ENCODE results near the gene PI4K2A.

PI4K2A gene

GRCh38 chr10:97640174-97640867 is at the start of gene PI4K2A:
TSS of gene PI4K2A (plus strand) at chr10:97640671. CDS start at chr10:97640743, 72 bp downstream.
- DNase-seq = peak; percentile 90

DNA sequence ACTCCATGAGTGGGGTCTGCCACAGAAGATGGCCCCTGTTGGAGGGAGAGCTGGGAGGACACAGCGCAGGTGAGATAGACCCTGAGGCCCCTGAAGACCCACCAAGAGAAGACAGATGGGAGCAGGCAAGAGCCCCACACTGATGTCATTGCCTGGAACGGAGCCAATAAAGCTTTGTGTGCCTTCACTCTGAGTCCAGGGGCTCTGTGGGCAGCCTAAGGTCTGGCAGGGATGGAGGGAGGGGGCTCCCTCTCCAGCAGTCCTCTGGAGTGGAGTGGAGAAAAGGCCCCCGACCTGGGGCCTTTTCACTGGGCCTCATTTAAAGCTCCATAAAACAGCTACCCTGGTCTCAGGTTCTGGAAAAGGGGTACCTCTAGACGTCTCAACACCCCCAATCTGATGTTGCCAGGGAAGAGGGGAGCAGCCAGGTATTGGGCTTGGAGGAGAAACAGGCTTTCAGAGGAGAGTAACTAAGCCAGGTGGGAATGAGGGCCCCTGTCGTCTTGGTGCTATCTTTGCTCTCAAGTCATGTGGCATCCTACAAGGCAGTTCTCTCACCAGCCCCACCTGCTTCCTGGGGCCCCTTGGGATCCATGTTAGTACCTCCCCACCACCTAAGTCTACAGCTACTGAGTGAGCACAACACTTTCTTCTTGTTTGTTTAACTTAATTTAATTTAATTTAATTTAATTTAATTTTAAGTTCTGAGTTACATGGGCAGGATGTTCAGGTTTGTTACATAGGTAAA is 49.5 kb upstream of the PI4K2A start:
- DNase-seq = no peak

- no peak for DNase-seq
Measured at GRCh38 chr10:97593421-97593820, 47.0 kb upstream of the PI4K2A start.

GRCh38 chr10:97596101-97597082 is 44.1 kb upstream of the PI4K2A start:
- no peak for DNase-seq

- DNase-seq = no peak
Measured at GRCh38 chr10:97597778-97598177, 42.7 kb upstream of the PI4K2A start.

GRCh38 chr10:97598407-97599271 is 41.8 kb upstream of the PI4K2A start:
- no peak for DNase-seq

DNA sequence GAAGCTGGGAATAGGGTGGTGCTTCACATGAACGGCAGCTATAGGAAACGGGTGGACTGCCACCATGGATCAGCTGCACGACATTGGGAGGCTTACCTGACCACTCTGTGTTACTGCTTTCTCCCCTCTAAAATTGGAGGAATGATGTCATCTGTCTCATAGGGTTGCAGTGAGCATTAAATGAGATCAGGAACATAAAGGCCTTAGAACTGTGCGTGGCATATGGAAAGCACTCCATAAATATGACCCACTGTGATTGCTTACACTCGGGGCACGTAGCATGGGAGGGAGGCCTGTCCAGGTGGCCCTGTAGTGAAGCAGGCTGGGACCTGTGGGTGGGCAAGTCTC is 41.2 kb upstream of the PI4K2A start:
- DNase-seq = no peak

GRCh38 chr10:97600616-97601015 is 39.9 kb upstream of the PI4K2A start:
- DNase-seq = no peak

GRCh38 chr10:97601268-97602215 is 38.9 kb upstream of the PI4K2A start:
- DNase-seq = no peak

DNA sequence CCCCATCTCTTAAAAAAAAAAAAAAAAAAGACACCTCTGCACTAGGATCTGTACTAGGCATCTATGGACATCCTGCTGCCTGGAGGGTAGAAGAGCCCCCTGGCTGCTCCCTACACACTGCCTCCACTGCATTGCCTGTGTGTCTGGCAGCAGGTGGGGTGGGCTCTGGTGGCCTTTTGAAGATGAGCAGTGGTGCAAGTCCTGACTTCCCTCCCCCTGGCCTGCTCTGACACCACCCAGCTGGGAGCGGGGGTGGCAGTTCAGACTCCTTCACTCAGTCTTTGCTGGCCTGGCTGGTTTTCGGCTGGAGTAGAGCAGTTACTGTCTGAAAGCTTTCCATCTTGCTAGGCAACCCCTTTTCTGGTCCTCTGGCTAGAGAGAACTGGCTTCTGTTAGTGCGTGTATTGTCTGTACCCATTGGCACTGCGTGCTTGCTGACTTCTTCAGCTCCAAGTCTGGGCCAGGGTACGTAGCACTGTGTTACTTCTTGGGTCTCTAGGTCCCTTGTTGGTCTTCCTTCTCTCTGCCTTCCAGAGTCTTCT is 33.3 kb upstream of the PI4K2A start:
- no peak for DNase-seq

GRCh38 chr10:97608991-97609561 is 31.4 kb upstream of the PI4K2A start:
- DNase-seq = no peak

DNA sequence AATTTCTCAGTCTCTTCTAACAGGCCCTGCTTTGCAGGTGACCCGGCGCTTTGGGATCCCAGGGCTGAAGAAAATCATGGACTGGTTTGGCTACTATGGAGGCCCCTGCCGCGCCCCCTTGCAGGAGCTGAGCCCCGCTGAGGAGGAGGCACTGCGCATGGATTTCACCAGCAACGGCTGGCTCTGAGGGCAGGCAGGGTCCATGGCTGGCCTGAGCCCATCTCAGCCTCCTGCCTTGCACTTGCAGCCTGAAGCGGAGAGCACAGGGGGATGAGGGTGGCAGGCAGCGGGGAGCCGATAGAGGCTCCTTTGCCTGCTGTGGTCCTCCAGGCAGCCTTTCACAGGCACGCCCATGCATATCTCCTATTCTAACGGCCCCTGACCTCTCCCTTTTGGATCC is 29.0 kb upstream of the PI4K2A start:
- DNase-seq = no peak

DNA sequence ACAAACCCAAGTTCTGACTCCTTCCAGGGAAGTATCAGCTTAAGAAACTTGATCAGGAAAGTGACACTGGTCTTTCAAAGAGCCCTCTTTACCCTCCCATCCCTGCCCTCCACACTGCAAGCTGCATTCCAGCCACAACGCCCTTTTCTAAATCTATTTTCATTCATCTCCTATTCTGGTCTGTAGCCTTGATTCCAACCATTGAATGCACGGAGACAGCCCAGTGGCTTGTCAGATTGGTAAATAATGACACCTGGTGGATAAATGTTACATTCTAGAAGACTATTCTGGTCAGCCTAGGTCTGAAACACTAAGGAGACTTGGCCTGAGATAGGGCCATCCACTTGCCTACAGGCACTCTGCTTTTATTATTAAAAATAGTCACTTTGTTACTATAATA is 28.1 kb upstream of the PI4K2A start:
- DNase-seq = no peak

GRCh38 chr10:97618285-97618684 is 22.2 kb upstream of the PI4K2A start:
- no peak for DNase-seq

GRCh38 chr10:97618733-97619132 is 21.7 kb upstream of the PI4K2A start:
- DNase-seq = no peak

- no peak for DNase-seq
Measured at GRCh38 chr10:97623277-97623676, 17.2 kb upstream of the PI4K2A start.

GRCh38 chr10:97627731-97628130 is 12.7 kb upstream of the PI4K2A start:
- DNase-seq = no peak

DNA sequence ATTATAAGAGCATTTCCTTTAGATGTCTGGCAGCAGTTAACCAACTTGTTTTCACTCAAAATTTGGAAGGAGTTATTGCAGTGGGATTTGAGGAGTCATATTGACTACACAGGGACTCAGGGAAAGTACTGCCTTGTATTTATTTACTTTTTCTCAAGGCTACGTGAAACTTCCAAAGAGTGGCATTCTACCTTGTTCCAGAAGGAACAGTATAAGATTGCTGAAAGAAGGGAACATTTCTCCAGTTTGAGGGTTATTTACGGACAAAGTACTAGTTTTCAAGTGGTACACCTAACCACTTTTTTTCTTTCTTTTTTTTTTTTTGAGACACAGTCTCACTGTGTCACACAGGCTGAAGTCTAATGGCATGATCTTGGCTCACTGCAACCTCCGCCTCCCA is 12.2 kb upstream of the PI4K2A start:
- DNase-seq = no peak

DNA sequence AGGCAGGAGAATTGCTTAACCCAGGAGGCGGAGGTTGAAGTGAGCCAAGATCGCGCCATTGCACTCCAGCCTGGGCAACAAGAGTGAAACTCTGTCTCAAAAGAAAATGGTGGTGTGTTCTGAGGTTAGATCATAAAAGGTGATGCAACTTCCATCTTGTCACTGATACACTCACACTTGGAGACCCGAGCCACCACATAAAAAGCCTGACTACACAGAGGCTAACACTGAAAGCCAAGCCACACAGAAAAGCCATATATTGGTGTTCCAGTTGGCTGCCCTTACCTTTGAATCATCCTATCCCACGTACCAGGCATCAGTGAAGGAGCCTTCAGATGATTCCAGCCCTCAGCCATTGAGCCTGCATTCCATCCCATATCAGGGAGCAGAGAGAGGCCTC is 11.2 kb upstream of the PI4K2A start:
- DNase-seq = no peak

GRCh38 chr10:97631098-97631497 is 9.4 kb upstream of the PI4K2A start:
- no peak for DNase-seq

All from NCI-H774 (cell line).